HepG2 (cell line): ENCODE data around the gene SLAMF6.

Experiments used
- ESRRA ChIP-seq: sonication (generic); formaldehyde crosslinking; IDR thresholded peaks from 2 replicates; pipeline ENCODE4 v1.5.1; 2020; ENCODE audit warnings: mild to moderate bottlenecking, low read depth, missing genetic modification reagents
- GTF2F1 ChIP-seq: fragments of 150-350 bp; IDR thresholded peaks from 2 replicates; pipeline ENCODE4 v1.6.1; 2014; ENCODE audit warnings: low read length
- HDAC6 ChIP-seq: fragments of 200-600 bp; sonication (generic); IDR thresholded peaks from 2 replicates; pipeline ENCODE4 v1.7.0; 2017; ENCODE audit warnings: mild to moderate bottlenecking, antibody characterized with exemption, low read length, low read depth
- IRF2 ChIP-seq: IDR thresholded peaks from 2 replicates; pipeline ENCODE4 v1.6.1; 2018; ENCODE audit warnings: missing genetic modification reagents, missing compliant biosample characterization
- REPIN1 ChIP-seq: sonication (generic); formaldehyde crosslinking; IDR thresholded peaks from 2 replicates; pipeline ENCODE4 v1.8.0; 2022; ENCODE audit warnings: missing genetic modification reagents, low read depth, mild to moderate bottlenecking, borderline replicate concordance
- ZNF572 ChIP-seq: sonication (generic); formaldehyde crosslinking; IDR thresholded peaks from 2 replicates; pipeline ENCODE4 v1.5.1; 2020; ENCODE audit warnings: mild to moderate bottlenecking, missing genetic modification reagents
- ZNF660 ChIP-seq: sonication (generic); formaldehyde crosslinking; IDR thresholded peaks from 2 replicates; pipeline ENCODE4 v1.5.1; 2020; ENCODE audit warnings: mild to moderate bottlenecking, low read depth, missing genetic modification reagents, borderline replicate concordance
- ZSCAN25 ChIP-seq: sonication (generic); formaldehyde crosslinking; IDR thresholded peaks from 2 replicates; pipeline ENCODE4 v1.8.0; 2022; ENCODE audit warnings: mild to moderate bottlenecking, missing genetic modification reagents
- TF ChIP-seq, protein P1 (sequence below), 2 experiments: sonication (generic) in 1 of 2; formaldehyde crosslinking in 1 of 2; IDR thresholded peaks; 2 replicates each; pipeline versions ENCODE4 v1.5.1 to v1.6.1; 2011 to 2020; ENCODE audit warnings: borderline replicate concordance in 1 of 2, low read depth in 1 of 2, low read length in 1 of 2, mild to moderate bottlenecking in 1 of 2, missing genetic modification reagents in 1 of 2, moderate library complexity in 1 of 2
- TF ChIP-seq, protein P2 (sequence below): sonication (generic); formaldehyde crosslinking; IDR thresholded peaks from 2 replicates; pipeline ENCODE4 v1.5.0; 2020; ENCODE audit warnings: mild to moderate bottlenecking, missing genetic modification reagents, moderate library complexity

DNA sequence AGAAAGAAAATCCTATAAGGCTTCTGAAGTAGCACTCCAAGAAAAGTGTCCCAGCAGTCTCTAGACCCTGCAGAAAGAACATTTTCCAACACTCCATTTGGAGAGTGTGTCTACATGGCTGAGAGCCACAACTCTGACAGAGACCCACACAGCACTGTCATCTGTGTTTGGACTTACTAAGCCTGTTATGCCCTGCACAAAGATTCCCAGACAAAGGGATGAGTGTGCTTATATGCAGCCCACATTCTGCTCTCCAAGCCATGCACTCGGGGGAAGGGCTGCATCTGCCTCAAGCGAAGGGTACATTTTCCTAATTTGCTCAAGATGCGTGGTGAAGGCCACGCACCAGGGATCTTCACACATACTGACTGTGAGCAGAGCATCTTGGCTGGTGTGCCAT is 24.4 kb upstream of the SLAMF6 start:
- TF ChIP-seq ZNF572 (CRISPR knock-in tag): no peak
- TF ChIP-seq HDAC6: no peak
- TF ChIP-seq ZNF660 (CRISPR knock-in tag): no peak
- TF ChIP-seq, protein P1, sequence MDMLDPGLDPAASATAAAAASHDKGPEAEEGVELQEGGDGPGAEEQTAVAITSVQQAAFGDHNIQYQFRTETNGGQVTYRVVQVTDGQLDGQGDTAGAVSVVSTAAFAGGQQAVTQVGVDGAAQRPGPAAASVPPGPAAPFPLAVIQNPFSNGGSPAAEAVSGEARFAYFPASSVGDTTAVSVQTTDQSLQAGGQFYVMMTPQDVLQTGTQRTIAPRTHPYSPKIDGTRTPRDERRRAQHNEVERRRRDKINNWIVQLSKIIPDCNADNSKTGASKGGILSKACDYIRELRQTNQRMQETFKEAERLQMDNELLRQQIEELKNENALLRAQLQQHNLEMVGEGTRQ (IDR thresholded peaks at IDR 0.05; ENCODE audit: low read depth, low read length): no peak
- TF ChIP-seq, protein P1 (CRISPR knock-in tag; IDR thresholded peaks at IDR 0.05; ENCODE audit: borderline replicate concordance): no peak
- TF ChIP-seq, protein P2, sequence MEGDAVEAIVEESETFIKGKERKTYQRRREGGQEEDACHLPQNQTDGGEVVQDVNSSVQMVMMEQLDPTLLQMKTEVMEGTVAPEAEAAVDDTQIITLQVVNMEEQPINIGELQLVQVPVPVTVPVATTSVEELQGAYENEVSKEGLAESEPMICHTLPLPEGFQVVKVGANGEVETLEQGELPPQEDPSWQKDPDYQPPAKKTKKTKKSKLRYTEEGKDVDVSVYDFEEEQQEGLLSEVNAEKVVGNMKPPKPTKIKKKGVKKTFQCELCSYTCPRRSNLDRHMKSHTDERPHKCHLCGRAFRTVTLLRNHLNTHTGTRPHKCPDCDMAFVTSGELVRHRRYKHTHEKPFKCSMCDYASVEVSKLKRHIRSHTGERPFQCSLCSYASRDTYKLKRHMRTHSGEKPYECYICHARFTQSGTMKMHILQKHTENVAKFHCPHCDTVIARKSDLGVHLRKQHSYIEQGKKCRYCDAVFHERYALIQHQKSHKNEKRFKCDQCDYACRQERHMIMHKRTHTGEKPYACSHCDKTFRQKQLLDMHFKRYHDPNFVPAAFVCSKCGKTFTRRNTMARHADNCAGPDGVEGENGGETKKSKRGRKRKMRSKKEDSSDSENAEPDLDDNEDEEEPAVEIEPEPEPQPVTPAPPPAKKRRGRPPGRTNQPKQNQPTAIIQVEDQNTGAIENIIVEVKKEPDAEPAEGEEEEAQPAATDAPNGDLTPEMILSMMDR (CRISPR knock-in tag): no peak
- no peak for TF ChIP-seq REPIN1 (CRISPR knock-in tag)
- no peak for TF ChIP-seq GTF2F1
- no peak for TF ChIP-seq ESRRA (CRISPR knock-in tag)
- no peak for TF ChIP-seq ZSCAN25 (CRISPR knock-in tag)
- TF ChIP-seq IRF2: no peak
